PC-9 (cell line): ENCODE measurements around the gene SRP68.

Source experiments
- EZH2 ChIP-seq: fragments of 200-600 bp; sonication (generic); IDR thresholded peaks from 2 replicates; pipeline ENCODE4 v1.8.0; 2017; ENCODE audit warnings: antibody characterized with exemption, low read depth
- TF ChIP-seq, protein P1 (sequence below): fragments of 200-600 bp; sonication (generic); conservative IDR thresholded peaks from 2 replicates; pipeline ENCODE4 v1.6.1; 2017; ENCODE audit warnings: mixed run types, antibody characterized with exemption, mild to moderate bottlenecking, moderate library complexity

DNA sequence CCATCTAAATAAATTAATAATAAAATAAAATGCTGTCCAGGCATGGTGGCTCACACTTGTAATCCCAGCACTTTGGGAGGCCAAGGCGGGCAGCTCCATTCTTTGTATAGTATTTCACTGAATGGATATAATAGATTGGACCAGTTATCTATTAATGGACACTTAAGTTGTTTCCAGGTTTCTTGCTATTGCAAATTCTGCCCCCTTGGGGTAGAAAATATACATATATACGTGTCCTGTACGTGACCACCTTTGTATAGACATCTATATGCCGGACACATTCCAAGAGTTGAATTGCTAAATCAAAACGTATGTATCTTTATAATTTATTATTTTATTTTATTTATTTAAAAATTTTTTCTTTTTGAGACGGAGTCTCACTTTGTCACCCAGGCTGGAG lies 35.2 kb upstream of the SRP68 start:
- TF ChIP-seq EZH2: no peak
- TF ChIP-seq, protein P1, sequence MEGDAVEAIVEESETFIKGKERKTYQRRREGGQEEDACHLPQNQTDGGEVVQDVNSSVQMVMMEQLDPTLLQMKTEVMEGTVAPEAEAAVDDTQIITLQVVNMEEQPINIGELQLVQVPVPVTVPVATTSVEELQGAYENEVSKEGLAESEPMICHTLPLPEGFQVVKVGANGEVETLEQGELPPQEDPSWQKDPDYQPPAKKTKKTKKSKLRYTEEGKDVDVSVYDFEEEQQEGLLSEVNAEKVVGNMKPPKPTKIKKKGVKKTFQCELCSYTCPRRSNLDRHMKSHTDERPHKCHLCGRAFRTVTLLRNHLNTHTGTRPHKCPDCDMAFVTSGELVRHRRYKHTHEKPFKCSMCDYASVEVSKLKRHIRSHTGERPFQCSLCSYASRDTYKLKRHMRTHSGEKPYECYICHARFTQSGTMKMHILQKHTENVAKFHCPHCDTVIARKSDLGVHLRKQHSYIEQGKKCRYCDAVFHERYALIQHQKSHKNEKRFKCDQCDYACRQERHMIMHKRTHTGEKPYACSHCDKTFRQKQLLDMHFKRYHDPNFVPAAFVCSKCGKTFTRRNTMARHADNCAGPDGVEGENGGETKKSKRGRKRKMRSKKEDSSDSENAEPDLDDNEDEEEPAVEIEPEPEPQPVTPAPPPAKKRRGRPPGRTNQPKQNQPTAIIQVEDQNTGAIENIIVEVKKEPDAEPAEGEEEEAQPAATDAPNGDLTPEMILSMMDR: peak; percentile 32; the same call in 1 of the 2 replicates
